ENCODE results near the gene PLB1. TPM values are rescaled to one million over a fixed set of nuclear protein-coding genes. Genes with fewer than 3 reads are reported as not detected.

Gene PLB1
- polyA plus RNA-seq, 2 of the 4 experiments (the other 2 are of a cell fraction) = 0.26 to 1.4 TPM

DNA sequence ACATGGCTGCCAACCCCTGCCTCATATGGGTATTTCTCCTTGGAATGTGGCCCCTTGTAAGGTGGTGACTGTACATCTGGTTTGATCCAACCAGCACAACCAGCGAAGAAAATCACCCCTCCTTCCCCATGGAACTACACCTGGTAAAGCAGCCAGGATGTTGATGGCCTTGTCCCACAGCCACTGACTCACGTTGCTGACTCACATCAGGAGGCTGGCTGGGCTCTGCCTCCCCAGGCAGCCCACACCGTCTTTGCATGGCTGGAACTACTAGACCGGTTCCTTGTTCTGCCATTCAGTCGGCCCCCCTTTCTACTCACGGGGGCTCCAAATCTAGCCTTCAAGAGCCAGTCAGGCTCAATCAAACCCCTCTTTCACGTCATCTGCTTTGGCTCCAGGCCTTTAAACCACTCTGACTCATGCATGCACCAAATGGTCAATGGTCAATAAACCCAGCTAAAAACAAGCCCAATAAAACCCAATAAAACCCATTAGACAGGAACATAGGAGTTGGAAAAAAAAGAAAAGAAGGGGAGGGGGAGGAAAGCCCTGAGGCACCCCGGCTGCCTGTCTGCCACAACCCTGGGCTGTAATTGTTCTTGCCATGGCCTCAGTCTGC, 114.8 kb downstream of the PLB1 start (continued):
- peak; percentile 8 for TF ChIP-seq MAFK (IDR thresholded peaks at IDR 0.05; ENCODE audit: partially characterized antibody)
- no peak for TF ChIP-seq SMC3 (IDR thresholded peaks at IDR 0.05)
- no peak for TF ChIP-seq POLR2A (IDR thresholded peaks at IDR 0.05; ENCODE audit: low read length)
- TF ChIP-seq ZNF302 (CRISPR knock-in tag; IDR thresholded peaks at IDR 0.05) = no peak
- TF ChIP-seq, protein P1, sequence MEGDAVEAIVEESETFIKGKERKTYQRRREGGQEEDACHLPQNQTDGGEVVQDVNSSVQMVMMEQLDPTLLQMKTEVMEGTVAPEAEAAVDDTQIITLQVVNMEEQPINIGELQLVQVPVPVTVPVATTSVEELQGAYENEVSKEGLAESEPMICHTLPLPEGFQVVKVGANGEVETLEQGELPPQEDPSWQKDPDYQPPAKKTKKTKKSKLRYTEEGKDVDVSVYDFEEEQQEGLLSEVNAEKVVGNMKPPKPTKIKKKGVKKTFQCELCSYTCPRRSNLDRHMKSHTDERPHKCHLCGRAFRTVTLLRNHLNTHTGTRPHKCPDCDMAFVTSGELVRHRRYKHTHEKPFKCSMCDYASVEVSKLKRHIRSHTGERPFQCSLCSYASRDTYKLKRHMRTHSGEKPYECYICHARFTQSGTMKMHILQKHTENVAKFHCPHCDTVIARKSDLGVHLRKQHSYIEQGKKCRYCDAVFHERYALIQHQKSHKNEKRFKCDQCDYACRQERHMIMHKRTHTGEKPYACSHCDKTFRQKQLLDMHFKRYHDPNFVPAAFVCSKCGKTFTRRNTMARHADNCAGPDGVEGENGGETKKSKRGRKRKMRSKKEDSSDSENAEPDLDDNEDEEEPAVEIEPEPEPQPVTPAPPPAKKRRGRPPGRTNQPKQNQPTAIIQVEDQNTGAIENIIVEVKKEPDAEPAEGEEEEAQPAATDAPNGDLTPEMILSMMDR (IDR thresholded peaks at IDR 0.05) = no peak
- TF ChIP-seq, protein P2, sequence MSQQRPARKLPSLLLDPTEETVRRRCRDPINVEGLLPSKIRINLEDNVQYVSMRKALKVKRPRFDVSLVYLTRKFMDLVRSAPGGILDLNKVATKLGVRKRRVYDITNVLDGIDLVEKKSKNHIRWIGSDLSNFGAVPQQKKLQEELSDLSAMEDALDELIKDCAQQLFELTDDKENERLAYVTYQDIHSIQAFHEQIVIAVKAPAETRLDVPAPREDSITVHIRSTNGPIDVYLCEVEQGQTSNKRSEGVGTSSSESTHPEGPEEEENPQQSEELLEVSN (IDR thresholded peaks at IDR 0.05; ENCODE audit: borderline replicate concordance, low read depth) = no peak
- no peak for TF ChIP-seq HOXB5 (CRISPR knock-in tag; IDR thresholded peaks at IDR 0.05)
- TF ChIP-seq KDM1A (IDR thresholded peaks at IDR 0.05; ENCODE audit: low read depth) = no peak
- no peak for TF ChIP-seq RCOR1 (IDR thresholded peaks at IDR 0.05; ENCODE audit: low read depth, low read length)
- TF ChIP-seq PHF8 (IDR thresholded peaks at IDR 0.05; ENCODE audit: borderline replicate concordance, low read depth) = no peak
- TF ChIP-seq, protein P3, sequence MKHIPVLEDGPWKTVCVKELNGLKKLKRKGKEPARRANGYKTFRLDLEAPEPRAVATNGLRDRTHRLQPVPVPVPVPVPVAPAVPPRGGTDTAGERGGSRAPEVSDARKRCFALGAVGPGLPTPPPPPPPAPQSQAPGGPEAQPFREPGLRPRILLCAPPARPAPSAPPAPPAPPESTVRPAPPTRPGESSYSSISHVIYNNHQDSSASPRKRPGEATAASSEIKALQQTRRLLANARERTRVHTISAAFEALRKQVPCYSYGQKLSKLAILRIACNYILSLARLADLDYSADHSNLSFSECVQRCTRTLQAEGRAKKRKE (CRISPR knock-in tag; IDR thresholded peaks at IDR 0.05; ENCODE audit: low read depth) = no peak
- TF ChIP-seq FOXS1 (CRISPR knock-in tag; IDR thresholded peaks at IDR 0.05) = no peak
- no peak for TF ChIP-seq EHF (CRISPR knock-in tag; IDR thresholded peaks at IDR 0.05)
- peak; percentile 72 for TF ChIP-seq JUNB (IDR thresholded peaks at IDR 0.05)
- no peak for TF ChIP-seq RFX5 (IDR thresholded peaks at IDR 0.05)
- no peak for TF ChIP-seq HEYL (CRISPR knock-in tag; IDR thresholded peaks at IDR 0.05)
- no peak for TF ChIP-seq NR3C1 (IDR thresholded peaks at IDR 0.05)
- TF ChIP-seq MYC (IDR thresholded peaks at IDR 0.05; ENCODE audit: borderline replicate concordance, low read length) = no peak
- TF ChIP-seq, protein P4, sequence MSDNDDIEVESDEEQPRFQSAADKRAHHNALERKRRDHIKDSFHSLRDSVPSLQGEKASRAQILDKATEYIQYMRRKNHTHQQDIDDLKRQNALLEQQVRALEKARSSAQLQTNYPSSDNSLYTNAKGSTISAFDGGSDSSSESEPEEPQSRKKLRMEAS (IDR thresholded peaks at IDR 0.05) = peak; percentile 79
- peak; percentile 39; the same call in 1 of the 2 replicates for TF ChIP-seq GATA3 (IDR thresholded peaks at IDR 0.05; ENCODE audit: borderline replicate concordance)
- TF ChIP-seq RARB (CRISPR knock-in tag; IDR thresholded peaks at IDR 0.05) = no peak
- no peak for TF ChIP-seq JUN (IDR thresholded peaks at IDR 0.05)
- TF ChIP-seq, protein P5, sequence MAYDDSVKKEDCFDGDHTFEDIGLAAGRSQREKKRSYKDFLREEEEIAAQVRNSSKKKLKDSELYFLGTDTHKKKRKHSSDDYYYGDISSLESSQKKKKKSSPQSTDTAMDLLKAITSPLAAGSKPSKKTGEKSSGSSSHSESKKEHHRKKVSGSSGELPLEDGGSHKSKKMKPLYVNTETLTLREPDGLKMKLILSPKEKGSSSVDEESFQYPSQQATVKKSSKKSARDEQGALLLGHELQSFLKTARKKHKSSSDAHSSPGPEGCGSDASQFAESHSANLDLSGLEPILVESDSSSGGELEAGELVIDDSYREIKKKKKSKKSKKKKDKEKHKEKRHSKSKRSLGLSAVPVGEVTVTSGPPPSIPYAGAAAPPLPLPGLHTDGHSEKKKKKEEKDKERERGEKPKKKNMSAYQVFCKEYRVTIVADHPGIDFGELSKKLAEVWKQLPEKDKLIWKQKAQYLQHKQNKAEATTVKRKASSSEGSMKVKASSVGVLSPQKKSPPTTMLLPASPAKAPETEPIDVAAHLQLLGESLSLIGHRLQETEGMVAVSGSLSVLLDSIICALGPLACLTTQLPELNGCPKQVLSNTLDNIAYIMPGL (CRISPR knock-in tag; IDR thresholded peaks at IDR 0.05; ENCODE audit: borderline replicate concordance) = no peak
- TF ChIP-seq RAD21 (conservative IDR thresholded peaks at IDR 0.05 in 1 of 2, IDR thresholded peaks at IDR 0.05 in 1 of 2) = peak in 1 of 2 experiments; percentile 32; a peak in 1 of 5 replicates
- no peak for TF ChIP-seq CHD2 (IDR thresholded peaks at IDR 0.05; ENCODE audit: low read length, partially characterized antibody)
- no peak for TF ChIP-seq CEBPB (IDR thresholded peaks at IDR 0.05)
- TF ChIP-seq EHMT2 (IDR thresholded peaks at IDR 0.05; ENCODE audit: low read depth) = no peak

Data from A549 (cell line).